Lower lobe of right lung (tissue), 2 donors: ENCODE measurements around the gene HELLS. TPM values are rescaled to one million over a fixed set of nuclear protein-coding genes. Genes with fewer than 3 reads are reported as not detected.

ENCODE experiments used
- ATAC-seq, 2 donors: fragments of 200-7000 bp; cut with Tn5 transposase; one replicate each; pipeline ENCODE4 v1.9.1; 2020 to 2022; ENCODE audit warnings: mild to moderate bottlenecking in 2 of 2, moderate library complexity in 2 of 2
- DNase-seq: peaks from one replicate; pipeline ENCODE4 v3.0.0-alpha.2; 2020
- H3K27ac ChIP-seq: fragments of 200-600 bp; one replicate; pipeline ENCODE4 v1.8.0; 2022
- H3K27me3 ChIP-seq: fragments of 200-600 bp; one replicate; pipeline ENCODE4 v1.8.0; 2022; ENCODE audit warnings: low read depth
- H3K36me3 ChIP-seq: fragments of 200-600 bp; one replicate; pipeline ENCODE4 v1.8.0; 2022; ENCODE audit warnings: mild to moderate bottlenecking
- H3K4me1 ChIP-seq: fragments of 200-600 bp; one replicate; pipeline ENCODE4 v1.8.0; 2022
- H3K4me3 ChIP-seq: fragments of 200-600 bp; one replicate; pipeline ENCODE4 v1.8.0; 2022; ENCODE audit warnings: mild to moderate bottlenecking
- H3K9me3 ChIP-seq: fragments of 200-600 bp; one replicate; pipeline ENCODE4 v1.8.0; 2022
- intact Hi-C: fragments of 100-400 bp; cut with DNase I; formaldehyde crosslinking; loops from one replicate; pipeline ENCODE4 v1.11.0; 2022
- long read RNA-seq: library from polyadenylated mRNA; unstranded; transcript quantifications from one replicate; pipeline ENCODE4 v2.0.0, GENCODE V29; 2021
- total RNA-seq: library from RNA; stranded (reverse); fragmentation: NEBNext Ultra II Directional; extraction: Animal tissue kit (Norgen Biotek cat#: 25700); gene quantifications from one replicate; pipeline ENCODE4 v1.2.1, GENCODE V29; 2021
- TF ChIP-seq, protein P1 (sequence below): fragments of 200-600 bp; IDR thresholded peaks from one replicate; pipeline ENCODE4 v1.8.0; 2022; ENCODE audit warnings: antibody characterized with exemption, mild to moderate bottlenecking
- donor health status: DM: no; HTN: yes; CAD: no; lungs with severe emphysema.

HELLS gene
- 2.7 TPM for total RNA-seq
- long read RNA-seq, partial matches to known transcripts, result 0 of 5 reads
- long read RNA-seq, other reads (novel, unspliced or antisense), result 3 of 5 reads

DNA sequence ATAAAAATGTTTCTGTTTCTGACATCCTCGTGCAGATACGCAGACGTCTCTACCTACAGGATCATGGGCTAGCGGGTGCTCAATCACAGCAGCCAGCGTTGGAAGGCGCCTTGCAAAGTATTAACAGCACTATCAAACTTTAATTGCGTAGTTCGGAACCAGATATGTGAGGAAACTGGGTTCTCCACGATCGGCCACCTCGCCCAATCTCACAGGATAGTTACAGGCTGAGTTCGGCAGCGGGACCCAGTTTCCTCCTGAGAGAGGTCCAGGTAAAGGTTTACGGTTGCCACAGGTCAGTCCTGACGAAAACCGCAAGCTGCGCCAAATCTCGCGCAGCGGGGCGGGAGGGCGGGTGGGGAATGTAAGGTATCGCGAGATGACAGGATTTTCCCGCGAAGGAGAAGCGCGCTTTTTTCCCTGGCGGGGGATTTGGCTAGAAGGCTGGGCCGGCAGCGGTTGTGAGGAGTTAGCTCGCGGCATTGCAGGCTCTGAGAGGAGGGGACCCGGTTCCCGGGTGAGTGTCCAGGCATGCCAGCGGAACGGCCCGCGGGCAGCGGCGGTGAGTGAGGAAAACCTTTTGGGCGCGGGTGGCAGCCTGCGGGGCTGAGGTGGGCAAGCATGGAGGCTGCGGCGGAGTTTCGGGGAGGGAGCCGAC is at the start of gene HELLS:
TSS of gene HELLS (plus strand) at position 398 of the 658 bp plus-strand sequence. CDS start at position 532, 134 bp downstream.
- TF ChIP-seq, protein P1, sequence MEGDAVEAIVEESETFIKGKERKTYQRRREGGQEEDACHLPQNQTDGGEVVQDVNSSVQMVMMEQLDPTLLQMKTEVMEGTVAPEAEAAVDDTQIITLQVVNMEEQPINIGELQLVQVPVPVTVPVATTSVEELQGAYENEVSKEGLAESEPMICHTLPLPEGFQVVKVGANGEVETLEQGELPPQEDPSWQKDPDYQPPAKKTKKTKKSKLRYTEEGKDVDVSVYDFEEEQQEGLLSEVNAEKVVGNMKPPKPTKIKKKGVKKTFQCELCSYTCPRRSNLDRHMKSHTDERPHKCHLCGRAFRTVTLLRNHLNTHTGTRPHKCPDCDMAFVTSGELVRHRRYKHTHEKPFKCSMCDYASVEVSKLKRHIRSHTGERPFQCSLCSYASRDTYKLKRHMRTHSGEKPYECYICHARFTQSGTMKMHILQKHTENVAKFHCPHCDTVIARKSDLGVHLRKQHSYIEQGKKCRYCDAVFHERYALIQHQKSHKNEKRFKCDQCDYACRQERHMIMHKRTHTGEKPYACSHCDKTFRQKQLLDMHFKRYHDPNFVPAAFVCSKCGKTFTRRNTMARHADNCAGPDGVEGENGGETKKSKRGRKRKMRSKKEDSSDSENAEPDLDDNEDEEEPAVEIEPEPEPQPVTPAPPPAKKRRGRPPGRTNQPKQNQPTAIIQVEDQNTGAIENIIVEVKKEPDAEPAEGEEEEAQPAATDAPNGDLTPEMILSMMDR, result no peak
- Histone ChIP-seq H3K9me3 (no peaks in the 10 kb centered on the region), H3K27ac (peak within 1 kb of the TSS; percentile 58), H3K4me3 (peak within 1 kb of the TSS; percentile 79), H3K36me3 (no peaks in the 10 kb centered on the region), H3K27me3 (no peaks in the 10 kb centered on the region), H3K4me1 (peaks cover 14% of the 10 kb centered on the region)
- DNase-seq, result peak; percentile 79
- intact Hi-C loops, result no loop called here
- peak; percentile 91 to 98 for ATAC-seq

DNA sequence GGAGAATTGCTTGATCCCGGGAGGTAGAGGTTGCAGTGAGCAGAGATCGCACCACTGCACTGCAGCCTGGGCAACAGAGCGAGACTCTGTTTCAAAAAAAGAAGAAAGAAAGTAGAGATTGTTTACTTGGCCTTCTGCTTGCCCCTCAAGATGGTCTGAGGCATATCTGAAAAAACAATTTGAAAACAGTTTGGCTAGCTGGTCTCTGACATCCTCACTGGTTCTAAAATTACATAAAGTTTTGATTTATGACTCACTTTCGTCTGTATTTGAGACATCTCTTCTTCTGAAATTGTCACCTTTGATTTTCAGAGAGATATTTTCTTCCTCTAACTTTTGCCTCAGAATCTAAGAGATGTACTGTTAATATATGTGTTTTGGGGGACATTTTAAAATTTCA is 49.6 kb upstream of the HELLS start:
- no peaks in the 10 kb centered on the region for H3K4me1 ChIP-seq
- peaks cover 11% of the 10 kb centered on the region for H3K36me3 ChIP-seq
- no peaks in the 10 kb centered on the region for H3K27me3 ChIP-seq
- H3K27ac ChIP-seq, result no peak overlapping the region
- intact Hi-C loops, result no loop called here
- H3K4me3 ChIP-seq, result no peak overlapping the region
- DNase-seq, result no peak
- TF ChIP-seq, protein P1, result no peak
- H3K9me3 ChIP-seq, result no peaks in the 10 kb centered on the region
- ATAC-seq, result no peak

DNA sequence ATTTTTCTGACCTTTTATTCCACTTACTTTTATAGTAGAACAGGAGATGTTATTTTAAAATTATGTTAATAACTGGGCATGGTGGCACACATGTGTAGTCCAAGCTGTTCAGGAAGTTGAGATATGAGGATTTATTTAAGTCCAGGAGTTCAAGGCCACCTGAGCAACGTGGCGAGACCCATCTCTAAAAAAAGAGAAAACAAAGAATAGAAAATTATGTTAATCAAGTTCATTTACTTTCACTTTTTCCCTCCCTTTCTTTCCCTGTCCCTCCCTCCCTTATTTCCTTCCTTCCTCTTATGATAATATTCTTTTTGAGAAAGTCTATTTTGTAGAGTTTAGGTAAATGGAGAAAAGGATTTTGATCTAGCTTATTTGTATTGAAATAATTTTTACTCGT is 48.9 kb upstream of the HELLS start:
- ATAC-seq (no peak), DNase-seq (no peak)
- peaks cover 11% of the 10 kb centered on the region for H3K36me3 ChIP-seq
- H3K4me1 ChIP-seq, result no peaks in the 10 kb centered on the region
- TF ChIP-seq, protein P1, result no peak
- intact Hi-C loops, result no loop called here
- no peak overlapping the region for H3K4me3 ChIP-seq
- H3K27me3 ChIP-seq, result no peaks in the 10 kb centered on the region
- H3K27ac ChIP-seq, result no peak overlapping the region
- H3K9me3 ChIP-seq, result no peaks in the 10 kb centered on the region

DNA sequence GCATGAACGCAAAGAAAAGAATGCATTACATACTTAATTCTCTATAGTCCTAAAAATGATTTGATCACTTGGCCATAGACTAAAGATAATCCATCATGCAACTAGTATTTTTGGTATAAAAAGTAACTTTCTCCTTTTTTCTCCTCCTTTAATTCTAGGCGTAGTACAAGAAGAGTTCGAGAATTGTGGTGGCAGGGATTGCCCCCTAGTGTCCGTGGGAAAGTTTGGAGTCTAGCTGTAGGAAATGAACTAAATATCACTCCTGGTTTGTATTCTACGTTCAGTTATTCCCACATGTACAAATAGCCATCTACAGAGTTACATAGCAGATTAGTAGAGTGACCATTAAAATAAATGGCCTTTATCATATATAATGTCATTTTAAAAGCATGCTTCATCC is 45.5 kb upstream of the HELLS start:
- TF ChIP-seq, protein P1, result no peak

DNA sequence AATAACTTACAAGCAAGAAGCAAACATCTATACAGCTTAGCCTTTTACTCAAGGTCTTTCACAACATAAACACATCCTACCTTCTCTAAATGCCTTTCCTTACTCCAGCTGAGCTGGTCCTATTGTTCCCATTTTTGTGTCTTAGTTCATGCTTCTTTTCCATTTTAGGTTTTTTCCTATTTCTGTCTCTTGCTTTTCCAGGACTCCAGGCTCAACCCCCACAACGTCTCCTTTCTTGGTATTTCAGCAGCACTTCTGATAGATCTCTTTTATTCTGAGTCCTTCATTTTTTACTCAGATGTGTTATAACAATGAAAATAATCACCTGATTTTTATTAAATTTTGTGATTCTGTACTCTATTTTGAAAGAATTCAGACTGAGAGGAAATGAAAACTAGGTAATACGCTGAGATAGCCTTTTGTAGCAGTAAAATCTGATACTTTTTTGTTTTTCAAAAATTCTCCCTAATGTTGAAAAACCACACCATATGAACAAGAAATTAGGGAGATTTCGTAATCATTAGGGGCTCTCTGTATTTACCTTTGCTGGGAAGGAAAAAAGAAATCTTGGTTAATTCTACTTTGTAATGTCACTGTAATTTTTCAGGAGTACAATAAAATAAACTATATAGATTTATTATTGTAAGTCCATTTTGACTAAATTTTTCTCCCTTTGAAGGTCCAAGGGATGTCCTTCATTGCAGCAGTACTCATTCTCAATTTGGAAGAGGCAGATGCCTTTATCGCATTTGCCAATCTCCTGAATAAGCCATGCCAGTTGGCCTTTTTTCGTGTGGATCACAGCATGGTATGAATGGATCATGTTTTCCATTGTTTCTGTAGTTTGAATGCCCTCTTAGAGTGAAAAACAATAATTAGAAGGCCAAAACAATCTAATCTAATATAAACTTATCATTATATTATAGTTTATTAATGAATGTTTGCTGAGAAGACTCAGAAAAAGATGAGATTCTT is 24.0 kb upstream of the HELLS start:
- intact Hi-C loops, result no loop called here
- no peaks in the 10 kb centered on the region for H3K27me3 ChIP-seq
- TF ChIP-seq, protein P1, result no peak
- no peaks in the 10 kb centered on the region for H3K9me3 ChIP-seq
- no peak overlapping the region for H3K4me3 ChIP-seq
- ATAC-seq (no peak), DNase-seq (no peak)
- H3K36me3 ChIP-seq, result peaks cover 19% of the 10 kb centered on the region
- no peak overlapping the region for H3K27ac ChIP-seq
- no peaks in the 10 kb centered on the region for H3K4me1 ChIP-seq

More for the DNA sequence above, 45.5 kb upstream of the HELLS start:
- H3K27me3 ChIP-seq, result no peaks in the 10 kb centered on the region
- ATAC-seq, result no peak
- H3K4me1 ChIP-seq, result no peaks in the 10 kb centered on the region
- intact Hi-C loops, result no loop called here
- H3K36me3 ChIP-seq, result peaks cover 8% of the 10 kb centered on the region
- H3K4me3 ChIP-seq, result no peak overlapping the region
- H3K9me3 ChIP-seq, result no peaks in the 10 kb centered on the region
- no peak for DNase-seq
- H3K27ac ChIP-seq, result no peak overlapping the region
